Liver (tissue), 3 donors: ENCODE measurements around the gene FBXO31.

Source experiments
- CTCF ChIP-seq: fragments of 150-350 bp; IDR thresholded peaks from 2 replicates; pipeline ENCODE4 v1.5.1; 2017; ENCODE audit warnings: improper control_type of control experiment, low read depth, low read length; ENCODE audit not compliant: missing input control
- FOXA1 ChIP-seq: IDR thresholded peaks from 2 replicates; pipeline ENCODE4 v1.6.1; 2016; ENCODE audit warnings: antibody characterized with exemption
- HNF4A ChIP-seq, 2 donors: conservative IDR thresholded peaks; 2 replicates each; pipeline ENCODE4 v1.6.1; 2016; ENCODE audit warnings: antibody characterized with exemption in 2 of 2, mild to moderate bottlenecking in 2 of 2
- HNF4G ChIP-seq: IDR thresholded peaks from 2 replicates; pipeline ENCODE4 v1.6.1; 2016; ENCODE audit warnings: antibody characterized with exemption
- JUND ChIP-seq, 2 donors: IDR thresholded peaks; 2 replicates each; pipeline ENCODE4 v1.6.1; 2016; ENCODE audit warnings: antibody characterized with exemption in 2 of 2
- MAX ChIP-seq: IDR thresholded peaks from 2 replicates; pipeline ENCODE4 v1.6.1; 2016; ENCODE audit warnings: antibody characterized with exemption
- REST ChIP-seq: IDR thresholded peaks from 2 replicates; pipeline ENCODE4 v1.6.1; 2016; ENCODE audit warnings: antibody characterized with exemption, mild to moderate bottlenecking
- TAF1 ChIP-seq: conservative IDR thresholded peaks from 2 replicates; pipeline ENCODE4 v1.6.1; 2016; ENCODE audit warnings: antibody characterized with exemption, mild to moderate bottlenecking
- donor health status: healthy.
- donor health status: healthy.

GRCh38 chr16:87418216-87418615 is 34.6 kb upstream of the FBXO31 start:
- TF ChIP-seq CTCF (no peak), JUND (IDR thresholded peaks at IDR 0.05) (no peak), HNF4A (conservative IDR thresholded peaks at IDR 0.05) (no peak), TAF1 (no peak), MAX (no peak), REST (no peak), HNF4G (no peak), FOXA1 (no peak)
